Endodermal cell (in vitro differentiated cells): ENCODE measurements around the gene EMILIN3. TPM values are rescaled to one million over a fixed set of nuclear protein-coding genes. Genes with fewer than 3 reads are reported as not detected.
A peak's percentile ranks its signal among the peaks of the same experiment; 100 is the strongest.

ENCODE experiments used
- DNase-seq: peaks from one replicate; pipeline ENCODE4 v3.0.0-alpha.2; 2017
- H3K27ac ChIP-seq: 2 replicates; pipeline ENCODE4 v1.5.1; 2013; ENCODE audit warnings: mild to moderate bottlenecking, low read depth, low read length, moderate library complexity
- H3K27me3 ChIP-seq: 2 replicates; pipeline ENCODE4 v1.6.1; 2013; ENCODE audit warnings: mild to moderate bottlenecking, low read length, moderate library complexity; ENCODE audit not compliant: insufficient read depth, control insufficient read depth, poor library complexity, severe bottlenecking
- H3K36me3 ChIP-seq: 2 replicates; pipeline ENCODE4 v1.7.0; 2013; ENCODE audit warnings: mild to moderate bottlenecking, low read length, moderate library complexity; ENCODE audit not compliant: control insufficient read depth, insufficient read depth
- H3K4me1 ChIP-seq: one replicate; pipeline ENCODE4 v1.7.0; 2013; ENCODE audit warnings: low read length; ENCODE audit not compliant: control insufficient read depth, insufficient read depth
- H3K4me3 ChIP-seq: 2 replicates; pipeline ENCODE4 v1.5.1; 2013; ENCODE audit warnings: mild to moderate bottlenecking, low read length, moderate library complexity
- H3K9ac ChIP-seq: 2 replicates; pipeline ENCODE4 v1.6.1; 2013; ENCODE audit warnings: mild to moderate bottlenecking, low read length, moderate library complexity; ENCODE audit not compliant: poor library complexity, severe bottlenecking; ENCODE audit errors: extremely low read depth
- H3K9me3 ChIP-seq: 2 replicates; pipeline ENCODE4 v1.6.1; 2013; ENCODE audit warnings: mild to moderate bottlenecking, low read length, moderate library complexity; ENCODE audit not compliant: control insufficient read depth
- H3K27ac Mint-ChIP-seq: 2 replicates; pipeline ENCODE4 v1.8.0; 2020; ENCODE audit warnings: mixed read lengths
- H3K27me3 Mint-ChIP-seq: 2 replicates; pipeline ENCODE4 v1.8.0; 2021; ENCODE audit warnings: mild to moderate bottlenecking, mixed read lengths; ENCODE audit not compliant: insufficient read depth
- H3K36me3 Mint-ChIP-seq: 2 replicates; pipeline ENCODE4 v1.8.0; 2020; ENCODE audit warnings: low read depth, mixed read lengths
- H3K4me1 Mint-ChIP-seq: 2 replicates; pipeline ENCODE4 v1.8.0; 2020; ENCODE audit warnings: mixed read lengths
- H3K4me3 Mint-ChIP-seq: 2 replicates; pipeline ENCODE4 v1.8.0; 2020; ENCODE audit warnings: mild to moderate bottlenecking, moderate library complexity, mixed read lengths
- H3K9me3 Mint-ChIP-seq: 2 replicates; pipeline ENCODE4 v1.8.0; 2020; ENCODE audit warnings: mild to moderate bottlenecking, mixed read lengths
- CTCF ChIP-seq: fragments of 200-600 bp; sonication (generic); conservative IDR thresholded peaks from 2 replicates; pipeline ENCODE4 v1.5.0; 2021; ENCODE audit warnings: antibody characterized with exemption, mild to moderate bottlenecking
- WGBS, 2 experiments: methylation state at CpG; one replicate each; pipeline versions ENCODE4 v1.1.5 to v1.1.7; 2013; ENCODE audit warnings: missing lambda C conversion rate in 2 of 2, mixed read lengths in 1 of 2; ENCODE audit not compliant: insufficient coverage in 1 of 2, insufficient read length in 1 of 2; 5-methylcytosine and 5-hydroxymethylcytosine counted together
- total RNA-seq, 2 donors: library from RNA; stranded (reverse); fragmentation: NEBNext Ultra II Directional in 1 of 2; extraction: Animal tissue kit (Norgen Biotek cat#: 25700) in 1 of 2; gene quantifications; 2 replicates in 1 of 2; 3 replicates in 1 of 2; pipeline ENCODE4 v1.2.1, GENCODE V29; 2021

The EMILIN3 gene
- total RNA-seq, 2 donors from 2014 or later, result 5.3 to 9.6 TPM

- H3K36me3 ChIP-seq, result peaks cover 4% of the 10 kb centered on the region
- H3K9ac ChIP-seq, result no peak overlapping the region
- DNase-seq, result no peak
- H3K9me3 ChIP-seq, result no peaks in the 10 kb centered on the region
- no peaks in the 10 kb centered on the region for H3K4me1 ChIP-seq
- no peak overlapping the region for H3K4me3 Mint-ChIP-seq
- H3K27ac ChIP-seq, result no peak overlapping the region
- no peaks in the 10 kb centered on the region for H3K4me1 Mint-ChIP-seq
- H3K27ac Mint-ChIP-seq, result no peak overlapping the region
- H3K36me3 Mint-ChIP-seq, result peaks cover 18% of the 10 kb centered on the region
- H3K4me3 ChIP-seq, result no peak overlapping the region
- H3K27me3 Mint-ChIP-seq, result no peaks in the 10 kb centered on the region
- no peaks in the 10 kb centered on the region for H3K9me3 Mint-ChIP-seq
- TF ChIP-seq CTCF, result no peak
- no peaks in the 10 kb centered on the region for H3K27me3 ChIP-seq
Observed at GRCh38 chr20:41353530-41353929, 13.1 kb downstream of the EMILIN3 start.

- 83 to 94% methylated on average over 5 of the region's 5 CpGs for WGBS, 2 experiments
- TF ChIP-seq CTCF, result no peak
- H3K4me3 Mint-ChIP-seq, result no peak overlapping the region
- Histone ChIP-seq H3K4me3 (no peak overlapping the region), H3K36me3 (peaks cover 4% of the 10 kb centered on the region), H3K4me1 (no peaks in the 10 kb centered on the region), H3K9me3 (no peaks in the 10 kb centered on the region), H3K9ac (no peak overlapping the region), H3K27me3 (no peaks in the 10 kb centered on the region), H3K27ac (no peak overlapping the region)
- H3K27ac Mint-ChIP-seq, result no peak overlapping the region
- H3K36me3 Mint-ChIP-seq, result peaks cover 18% of the 10 kb centered on the region
- no peaks in the 10 kb centered on the region for H3K4me1 Mint-ChIP-seq
- no peaks in the 10 kb centered on the region for H3K27me3 Mint-ChIP-seq
- H3K9me3 Mint-ChIP-seq, result no peaks in the 10 kb centered on the region
- DNase-seq, result peak; percentile 65
Observed at GRCh38 chr20:41352666-41353065, 14.0 kb downstream of the EMILIN3 start.

- Mint-ChIP-seq H3K36me3 (peaks cover 18% of the 10 kb centered on the region), H3K4me1 (peaks cover 2% of the 10 kb centered on the region), H3K27ac (no peak overlapping the region), H3K9me3 (no peaks in the 10 kb centered on the region), H3K27me3 (no peaks in the 10 kb centered on the region), H3K4me3 (no peak overlapping the region)
- no peak overlapping the region for H3K27ac ChIP-seq
- no peak overlapping the region for H3K9ac ChIP-seq
- no peaks in the 10 kb centered on the region for H3K4me1 ChIP-seq
- no peak overlapping the region for H3K4me3 ChIP-seq
- H3K36me3 ChIP-seq, result peaks cover 4% of the 10 kb centered on the region
- TF ChIP-seq CTCF, result peak; percentile 59
- H3K9me3 ChIP-seq, result no peaks in the 10 kb centered on the region
- no peaks in the 10 kb centered on the region for H3K27me3 ChIP-seq
- WGBS, 2 experiments, result 71 to 78% methylated on average over 2 to 4 of the region's 4 CpGs
- DNase-seq, result peak; percentile 72
Observed at GRCh38 chr20:41352106-41352505, 14.5 kb downstream of the EMILIN3 start.
